ENCODE measurements around the gene ZKSCAN4.

The ZKSCAN4 gene

DNA sequence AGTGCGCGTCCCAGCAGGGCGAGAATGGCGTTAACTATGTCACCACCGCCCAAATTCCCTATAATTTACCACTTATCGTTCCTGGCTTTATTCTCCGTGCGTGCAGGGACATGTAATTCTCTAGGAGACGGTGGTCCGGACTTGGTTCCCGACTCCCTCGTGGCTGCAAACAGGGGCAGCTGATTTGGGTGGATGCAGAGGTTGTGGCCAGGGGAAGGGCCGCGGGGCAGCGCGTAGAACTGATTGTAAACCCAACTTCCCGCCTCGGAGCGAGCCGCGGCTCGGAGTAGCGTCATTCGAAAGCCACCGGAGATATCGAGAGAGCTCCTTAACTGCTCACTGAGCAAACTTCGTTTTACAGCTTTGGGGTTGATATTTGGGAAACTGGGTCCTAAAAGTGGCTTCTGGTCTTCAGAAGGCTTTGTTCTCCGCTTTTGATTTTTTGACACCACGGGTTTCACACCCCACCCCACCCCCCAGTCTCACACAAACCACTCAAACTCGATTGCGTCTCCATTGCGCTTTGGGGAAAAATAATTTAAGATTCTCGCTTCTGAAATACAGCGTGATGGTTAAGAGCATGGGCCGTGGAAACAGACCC lies 44.5 kb downstream of the ZKSCAN4 start:
- DNase-seq: no peak

DNA sequence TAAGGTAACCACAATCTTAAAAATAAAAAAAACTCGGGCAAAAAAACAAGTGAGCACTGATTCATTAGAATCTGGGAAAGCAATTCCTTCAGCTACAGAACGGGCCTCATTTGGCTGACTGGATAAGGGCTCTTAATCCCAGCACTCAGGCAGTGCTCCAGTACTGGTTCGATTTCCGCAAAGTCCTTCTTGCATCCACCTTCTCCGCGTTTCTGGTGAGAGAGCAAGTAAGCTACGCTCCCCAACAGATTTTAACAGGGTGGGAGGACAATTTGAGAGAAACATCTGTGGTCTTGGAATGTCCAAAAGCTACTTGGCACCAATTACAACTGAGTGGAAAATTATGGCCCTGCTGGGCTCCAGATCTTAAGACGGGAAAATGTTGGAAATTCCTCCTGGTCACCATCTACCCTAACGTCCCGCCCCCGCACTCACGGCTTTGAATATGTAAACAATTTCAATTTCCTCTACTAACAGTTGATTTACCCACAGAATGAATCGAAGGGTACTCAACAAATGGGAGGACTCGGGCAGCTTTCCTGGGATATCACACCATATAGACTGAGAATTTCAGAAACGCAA lies 45.0 kb downstream of the ZKSCAN4 start:
- no peak for DNase-seq

GRCh38 chr6:28206527-28206926 lies 45.5 kb downstream of the ZKSCAN4 start:
- no peak for DNase-seq

DNA sequence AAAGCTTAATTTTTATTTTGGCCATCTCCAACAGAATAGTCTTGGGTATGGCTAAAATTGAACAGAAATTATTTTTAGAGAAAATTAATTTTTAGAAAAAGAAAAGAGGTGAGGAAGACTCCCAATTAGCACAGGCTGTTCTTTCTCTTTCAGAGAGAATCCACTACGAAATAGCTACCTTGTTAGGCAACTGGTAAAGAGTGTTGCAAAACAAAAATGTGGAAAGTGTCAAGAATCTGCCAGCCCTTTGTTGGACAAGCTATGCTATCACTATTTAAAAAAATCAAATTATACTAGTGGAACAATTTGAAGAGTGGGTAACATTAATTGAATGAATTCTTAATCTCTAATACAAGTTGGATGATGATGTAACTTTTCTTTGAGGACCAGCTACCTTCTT lies 46.2 kb downstream of the ZKSCAN4 start:
- DNase-seq: no peak

DNA sequence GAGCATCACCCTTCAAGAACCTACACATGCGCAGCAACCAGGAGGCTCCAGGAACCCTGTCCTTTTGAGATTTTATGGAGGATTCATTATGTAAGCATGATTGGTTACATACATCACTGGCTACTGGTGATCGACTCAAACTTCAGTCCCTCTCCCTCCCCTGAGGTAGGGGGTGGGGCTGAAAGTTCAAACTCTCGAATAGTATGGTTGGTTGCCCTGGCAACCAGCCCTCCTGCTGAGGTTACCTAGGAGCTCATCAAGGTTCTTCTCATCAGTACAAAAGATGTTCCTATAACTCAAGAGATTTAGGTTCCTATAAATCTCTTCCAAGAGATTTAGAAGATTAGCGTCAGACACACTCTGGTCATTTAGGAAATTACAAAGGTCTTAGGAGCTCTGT lies 48.9 kb downstream of the ZKSCAN4 start:
- no peak for DNase-seq

DNA sequence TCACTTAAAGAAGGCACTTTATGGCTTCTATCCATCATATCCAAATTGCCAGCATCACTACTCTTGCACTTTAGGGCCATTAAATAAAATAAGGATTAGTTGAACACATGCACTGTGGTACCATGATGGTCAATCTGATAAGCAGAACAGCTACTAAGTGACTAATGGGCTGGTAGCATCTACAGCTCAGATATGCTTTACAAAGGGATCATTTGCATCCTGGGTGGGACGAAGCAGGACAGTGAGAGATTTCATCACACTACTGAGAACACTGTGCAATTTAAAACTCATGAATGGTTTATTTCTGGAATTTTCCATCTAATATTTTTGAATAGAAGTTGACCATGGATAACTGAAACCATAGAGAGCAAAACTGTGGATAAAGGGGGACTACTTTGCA lies 52.0 kb downstream of the ZKSCAN4 start:
- no peak for DNase-seq

All from NCI-H446 treated with DMSO at 0.1 percent for 48 hours (cell line).